Endothelial cell of umbilical vein (primary cell): Measurements from ENCODE around the gene MEGF11. TPM values are rescaled to one million over a fixed set of nuclear protein-coding genes. Genes with fewer than 3 reads are reported as not detected.

Experiments
- BruUV-seq: library from RNA; stranded (reverse); fragments of 400-500 nt; replicated peaks from 2 replicates; lab custom pipeline; 2021; lab: Mats Ljungman, UMichigan
- CTCF ChIA-PET: fragments of 300-600, 350-600 bp; sonication (Branson Sonifier 250); formaldehyde crosslinking; loops from one replicate; lab custom pipeline; 2021; ENCODE audit warnings: antibody characterized with exemption, inconsistent platforms; lab: Charles Lee
- POLR2A ChIA-PET: fragments of 300-600, 350-600 bp; sonication (Branson Sonifier 250); formaldehyde crosslinking; loops from one replicate; lab custom pipeline; 2021; ENCODE audit warnings: antibody characterized with exemption, inconsistent platforms; lab: Charles Lee
- DNase-seq: peaks from one replicate; pipeline ENCODE4 v3.0.0-alpha.2; 2011; ENCODE audit warnings: low read depth, low spot score
- FAIRE-seq: peaks from 2 replicates; lab custom pipeline; 2011; peaks lifted over from hg19 to GRCh38; lab: Jason Lieb, UNC
- H2AFZ ChIP-seq: 2 replicates; pipeline ENCODE4 v1.6.0; 2012; ENCODE audit warnings: low read depth, low read length, control low read depth, inconsistent platforms
- H3K27ac ChIP-seq: 2 replicates; pipeline ENCODE4 v1.5.1; 2011; ENCODE audit warnings: low read depth, mild to moderate bottlenecking, control low read depth, low read length, moderate library complexity; ENCODE audit not compliant: insufficient read depth
- H3K27me3 ChIP-seq, 2 experiments: 2 replicates each; pipeline versions ENCODE4 v1.6.0 to v1.6.1; 2011; ENCODE audit warnings: low read length in 2 of 2, mixed read lengths in 1 of 2; ENCODE audit not compliant: control insufficient read depth in 2 of 2, insufficient read depth in 2 of 2
- H3K36me3 ChIP-seq, 2 experiments: 2 replicates in 1 of 2; 3 replicates in 1 of 2; pipeline ENCODE4 v1.5.1; 2011; ENCODE audit warnings: low read length in 2 of 2, mild to moderate bottlenecking in 1 of 2, moderate library complexity in 1 of 2; ENCODE audit not compliant: control insufficient read depth in 2 of 2, insufficient read depth in 2 of 2; ENCODE audit errors: extremely low read depth in 1 of 2
- H3K4me1 ChIP-seq: 3 replicates; pipeline ENCODE4 v1.5.1; 2011; ENCODE audit warnings: mild to moderate bottlenecking, low read length; ENCODE audit not compliant: control insufficient read depth, insufficient read depth; ENCODE audit errors: extremely low read depth
- H3K4me2 ChIP-seq: 2 replicates; pipeline ENCODE4 v1.6.1; 2011; ENCODE audit warnings: low read length, control low read depth, mixed read lengths; ENCODE audit not compliant: insufficient read depth
- H3K4me3 ChIP-seq, 3 experiments: fragments of 200-600 bp in 1 of 3; sonication (generic), shearing (Covaris generic) in 1 of 3; replicated peaks in 1 of 3; 2 replicates each; pipeline ENCODE4 v1.5.1; 2011 to 2016; ENCODE audit warnings: control low read depth in 3 of 3, low read length in 3 of 3, mild to moderate bottlenecking in 2 of 3, inconsistent platforms in 1 of 3, low read depth in 1 of 3, moderate library complexity in 1 of 3; ENCODE audit not compliant: insufficient read depth in 1 of 3
- H3K79me2 ChIP-seq: 2 replicates; pipeline ENCODE4 v1.6.0; 2012; ENCODE audit warnings: low read length, inconsistent platforms; ENCODE audit not compliant: control insufficient read depth, insufficient read depth
- H3K9ac ChIP-seq: replicated peaks from 2 replicates; pipeline ENCODE3; 2011; ENCODE audit warnings: low read length, control low read depth; ENCODE audit not compliant: insufficient read depth; ENCODE audit errors: extremely low read depth
- H3K9me1 ChIP-seq: replicated peaks from 3 replicates; pipeline ENCODE4 v1.6.0; 2011; ENCODE audit warnings: mild to moderate bottlenecking, low read length; ENCODE audit not compliant: control insufficient read depth, insufficient read depth; ENCODE audit errors: extremely low read depth
- H3K9me3 ChIP-seq: replicated peaks from 2 replicates; pipeline ENCODE4 v1.5.1; 2012; ENCODE audit warnings: low read length, inconsistent platforms; ENCODE audit not compliant: control insufficient read depth, insufficient read depth
- H4K20me1 ChIP-seq: replicated peaks from 2 replicates; pipeline ENCODE3; 2011; ENCODE audit warnings: mild to moderate bottlenecking, low read length; ENCODE audit not compliant: control insufficient read depth, insufficient read depth; ENCODE audit errors: extremely low read depth
- EZH2 ChIP-seq: IDR thresholded peaks from 2 replicates; pipeline ENCODE4 v1.6.1; 2012; ENCODE audit warnings: borderline replicate concordance, low read depth, mild to moderate bottlenecking, moderate library complexity, low read length, inconsistent platforms; ENCODE audit not compliant: severe bottlenecking
- FOS ChIP-seq: IDR thresholded peaks from 2 replicates; pipeline ENCODE4 v1.6.1; 2011; ENCODE audit warnings: mild to moderate bottlenecking, low read length, moderate library complexity, borderline replicate concordance; ENCODE audit not compliant: insufficient read depth
- GATA2 ChIP-seq: IDR thresholded peaks from 2 replicates; pipeline ENCODE4 v1.7.0; 2011; ENCODE audit warnings: low read depth, mild to moderate bottlenecking, moderate library complexity, mixed read lengths, low read length; ENCODE audit not compliant: insufficient read length, insufficient read depth
- JUN ChIP-seq: IDR thresholded peaks from 2 replicates; pipeline ENCODE4 v1.6.1; 2011; ENCODE audit warnings: borderline replicate concordance, low read depth; ENCODE audit not compliant: insufficient read length, insufficient read depth
- MYC ChIP-seq: IDR thresholded peaks from one replicate; pipeline ENCODE4 v1.6.1; 2011; ENCODE audit warnings: mild to moderate bottlenecking, low read depth, low read length
- POLR2A ChIP-seq: IDR thresholded peaks from 2 replicates; pipeline ENCODE4 v1.6.1; 2012; ENCODE audit warnings: low read depth, mild to moderate bottlenecking, control low read depth, low read length
- POLR2AphosphoS5 ChIP-seq: IDR thresholded peaks from 2 replicates; pipeline ENCODE4 v1.6.1; 2012; ENCODE audit warnings: low read depth, mild to moderate bottlenecking, control low read depth, low read length, moderate library complexity; ENCODE audit not compliant: insufficient read depth
- dilution Hi-C: fragments of 300-500 bp; cut with MboI; formaldehyde crosslinking; loops from one replicate; pipeline ENCODE4 v1.15.0; 2019; ENCODE audit warnings: low sequenced_read_pairs; ENCODE audit not compliant: extremely low pct_ligation_motif_present
- intact Hi-C: fragments of 100-400 bp; cut with micrococcal nuclease; formaldehyde crosslinking; loops from one replicate; pipeline ENCODE4 v1.10.0; 2022
- polyA plus RNA-seq, 4 experiments: library from polyadenylated mRNA; depleted of rRNA in 3 of 4; stranded (reverse) in 3 of 4; unstranded in 1 of 4; fragments of >200 nt; gene quantifications; 2 replicates each; pipeline versions ENCODE4 v1.2.1 to v1.2.3, GENCODE V29; 2011 to 2012; ENCODE audit warnings: missing spikeins in 1 of 4
- total RNA-seq: library from RNA; stranded (reverse); gene quantifications from 2 replicates; pipeline ENCODE4 v1.2.3, GENCODE V29; 2021
- TF ChIP-seq, protein P1 (sequence below), 2 donors: IDR thresholded peaks; 1 replicate in 1 of 2; 2 replicates in 1 of 2; pipeline ENCODE4 v1.5.1; 2011; ENCODE audit warnings: low read length in 2 of 2, mild to moderate bottlenecking in 2 of 2, moderate library complexity in 2 of 2, control low read depth in 1 of 2, inconsistent platforms in 1 of 2, low read depth in 1 of 2; ENCODE audit not compliant: insufficient read depth in 1 of 2; ENCODE audit errors: extremely low read depth in 1 of 2
- TF ChIP-seq, protein P2 (sequence below): IDR thresholded peaks from 2 replicates; pipeline ENCODE4 v1.6.1; 2011; ENCODE audit not compliant: insufficient read depth, insufficient read length

MEGF11 gene
- total and polyA plus RNA-seq, 2 donors (not counting 3 experiments of a cell fraction or from before 2014, with no cell fraction given), result not detected

- no TSS peak for BruUV-seq
- intact Hi-C loops, result no loop called here
- no peaks in the 10 kb centered on the region for H3K9me3 ChIP-seq
- no peaks in the 10 kb centered on the region for H3K36me3 ChIP-seq
- no peak overlapping the region for H3K4me2 ChIP-seq
- H3K27me3 ChIP-seq, result peaks cover 0 to 3% of the 10 kb centered on the region in 2 experiments
- H3K9ac ChIP-seq, result no peak overlapping the region
- no peak overlapping the region for H3K4me3 ChIP-seq
- dilution Hi-C loops, result no loop called here
- ChIA-PET CTCF (no interaction called here), POLR2A (no interaction called here)
- TF ChIP-seq, protein P1, sequence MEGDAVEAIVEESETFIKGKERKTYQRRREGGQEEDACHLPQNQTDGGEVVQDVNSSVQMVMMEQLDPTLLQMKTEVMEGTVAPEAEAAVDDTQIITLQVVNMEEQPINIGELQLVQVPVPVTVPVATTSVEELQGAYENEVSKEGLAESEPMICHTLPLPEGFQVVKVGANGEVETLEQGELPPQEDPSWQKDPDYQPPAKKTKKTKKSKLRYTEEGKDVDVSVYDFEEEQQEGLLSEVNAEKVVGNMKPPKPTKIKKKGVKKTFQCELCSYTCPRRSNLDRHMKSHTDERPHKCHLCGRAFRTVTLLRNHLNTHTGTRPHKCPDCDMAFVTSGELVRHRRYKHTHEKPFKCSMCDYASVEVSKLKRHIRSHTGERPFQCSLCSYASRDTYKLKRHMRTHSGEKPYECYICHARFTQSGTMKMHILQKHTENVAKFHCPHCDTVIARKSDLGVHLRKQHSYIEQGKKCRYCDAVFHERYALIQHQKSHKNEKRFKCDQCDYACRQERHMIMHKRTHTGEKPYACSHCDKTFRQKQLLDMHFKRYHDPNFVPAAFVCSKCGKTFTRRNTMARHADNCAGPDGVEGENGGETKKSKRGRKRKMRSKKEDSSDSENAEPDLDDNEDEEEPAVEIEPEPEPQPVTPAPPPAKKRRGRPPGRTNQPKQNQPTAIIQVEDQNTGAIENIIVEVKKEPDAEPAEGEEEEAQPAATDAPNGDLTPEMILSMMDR (IDR thresholded peaks at IDR 0.05; ENCODE audit: extremely low read depth in 1 of 2, insufficient read depth in 1 of 2, low read depth in 1 of 2, low read length in 2 of 2), result no peak
- TF ChIP-seq GATA2 (no peak), MYC (no peak), FOS (no peak), JUN (no peak), POLR2AphosphoS5 (no peak), POLR2A (no peak), EZH2 (no peak)
- TF ChIP-seq, protein P2, sequence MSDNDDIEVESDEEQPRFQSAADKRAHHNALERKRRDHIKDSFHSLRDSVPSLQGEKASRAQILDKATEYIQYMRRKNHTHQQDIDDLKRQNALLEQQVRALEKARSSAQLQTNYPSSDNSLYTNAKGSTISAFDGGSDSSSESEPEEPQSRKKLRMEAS, result no peak
- H4K20me1 ChIP-seq, result no peaks in the 10 kb centered on the region
- H3K9me1 ChIP-seq, result no peaks in the 10 kb centered on the region
- no peaks in the 10 kb centered on the region for H3K79me2 ChIP-seq
- H3K27ac ChIP-seq, result no peak overlapping the region
- FAIRE-seq (no peak), DNase-seq (no peak)
- no peaks in the 10 kb centered on the region for H3K4me1 ChIP-seq
- no peak overlapping the region for H2AFZ ChIP-seq
Measured at GRCh38 chr15:66094331-66094730, 159.2 kb downstream of the MEGF11 start.
